Panc1 (cell line): ENCODE results near the gene GIT1. TPM values are rescaled to one million over a fixed set of nuclear protein-coding genes. Genes with fewer than 3 reads are reported as not detected.

Source experiments
- ATAC-seq: fragments of 200-7000 bp; cut with Tn5 transposase; 2 replicates; pipeline ENCODE4 v1.9.1; 2020; ENCODE audit warnings: mild to moderate bottlenecking, moderate library complexity
- BruUV-seq: library from RNA; stranded (reverse); fragments of 400-500 nt; replicated peaks from 2 replicates; lab custom pipeline; 2021; lab: Mats Ljungman, UMichigan
- CTCF ChIA-PET: fragments of 300-600 bp; sonication (Branson Sonifier 250); formaldehyde crosslinking; loops from one replicate; lab custom pipeline; 2022; ENCODE audit warnings: antibody characterized with exemption; lab: Charles Lee
- POLR2A ChIA-PET: fragments of 300-600 bp; sonication (Branson Sonifier 250); formaldehyde crosslinking; loops from one replicate; lab custom pipeline; 2022; ENCODE audit warnings: antibody characterized with exemption; lab: Charles Lee
- DNase-seq: peaks from one replicate; pipeline ENCODE4 v3.0.0-alpha.2; 2010; ENCODE audit warnings: low read depth, low spot score
- H3K27ac ChIP-seq: 2 replicates; pipeline ENCODE4 v1.5.1; 2011; ENCODE audit warnings: mild to moderate bottlenecking, low read length, inconsistent platforms
- H3K27me3 ChIP-seq: fragments of 200-500 bp; sonication (Bioruptor generic); 2 replicates; pipeline ENCODE4 v1.6.0; 2014; ENCODE audit warnings: low read length, inconsistent platforms; ENCODE audit not compliant: control insufficient read depth, insufficient read depth
- H3K36me3 ChIP-seq: fragments of 200-500 bp; sonication (Bioruptor generic); 2 replicates; pipeline ENCODE4 v1.5.1; 2014; ENCODE audit warnings: inconsistent platforms, mild to moderate bottlenecking, low read length, moderate library complexity; ENCODE audit not compliant: control insufficient read depth, insufficient read depth
- H3K4me1 ChIP-seq: 2 replicates; pipeline ENCODE4 v1.5.1; 2011; ENCODE audit warnings: inconsistent platforms, mild to moderate bottlenecking, low read length, moderate library complexity; ENCODE audit not compliant: control insufficient read depth, insufficient read depth
- H3K4me3 ChIP-seq, 2 experiments: 2 replicates each; pipeline ENCODE4 v1.5.1; 2011 to 2012; ENCODE audit warnings: low read depth in 2 of 2, low read length in 2 of 2, mild to moderate bottlenecking in 2 of 2, inconsistent platforms in 1 of 2, moderate library complexity in 1 of 2
- H3K9me3 ChIP-seq: fragments of 200-500 bp; sonication (Bioruptor generic); 2 replicates; pipeline ENCODE4 v1.5.1; 2014; ENCODE audit warnings: low read depth, mild to moderate bottlenecking, inconsistent platforms, low read length, moderate library complexity; ENCODE audit not compliant: control insufficient read depth, insufficient read depth
- POLR2AphosphoS5 ChIP-seq: IDR thresholded peaks from 2 replicates; pipeline ENCODE4 v1.6.1; 2012; ENCODE audit warnings: mild to moderate bottlenecking, low read depth, low read length, moderate library complexity
- SIN3A ChIP-seq: IDR thresholded peaks from 2 replicates; pipeline ENCODE4 v1.6.1; 2012; ENCODE audit warnings: low read depth, mild to moderate bottlenecking, low read length, moderate library complexity, borderline replicate concordance; ENCODE audit not compliant: insufficient read depth
- TCF7L2 ChIP-seq: IDR thresholded peaks from 2 replicates; pipeline ENCODE4 v1.6.1; 2011; ENCODE audit warnings: mild to moderate bottlenecking, low read depth, low read length, inconsistent platforms
- in situ Hi-C: cut with HindIII; loops from 2 replicates; pipeline ENCODE4 v1.10.0; 2016; ENCODE audit warnings: low sequenced_read_pairs, low pct_unique_long_range_greater_than_20kb
- intact Hi-C: fragments of 100-400 bp; cut with micrococcal nuclease; formaldehyde crosslinking; loops from one replicate; pipeline ENCODE4 v1.10.0; 2022; ENCODE audit not compliant: unreplicated experiment
- total RNA-seq: library from RNA; stranded (reverse); gene quantifications from one replicate; pipeline ENCODE4 v1.2.1, GENCODE V29; 2021; ENCODE audit not compliant: unreplicated experiment
- TF ChIP-seq, protein P1 (sequence below): fragments of 450-650 bp; IDR thresholded peaks from 2 replicates; pipeline ENCODE4 v1.5.1; 2017; ENCODE audit warnings: mild to moderate bottlenecking
- TF ChIP-seq, protein P2 (sequence below), 2 experiments: IDR thresholded peaks; 2 replicates each; pipeline ENCODE4 v1.6.1; 2011 to 2012; ENCODE audit warnings: low read depth in 2 of 2, control low read depth in 1 of 2, low read length in 1 of 2, mild to moderate bottlenecking in 1 of 2, moderate library complexity in 1 of 2; ENCODE audit not compliant: insufficient read depth in 1 of 2

Gene GIT1
- total RNA-seq, 1 experiment from 2014 or later = 94.6 TPM

DNA sequence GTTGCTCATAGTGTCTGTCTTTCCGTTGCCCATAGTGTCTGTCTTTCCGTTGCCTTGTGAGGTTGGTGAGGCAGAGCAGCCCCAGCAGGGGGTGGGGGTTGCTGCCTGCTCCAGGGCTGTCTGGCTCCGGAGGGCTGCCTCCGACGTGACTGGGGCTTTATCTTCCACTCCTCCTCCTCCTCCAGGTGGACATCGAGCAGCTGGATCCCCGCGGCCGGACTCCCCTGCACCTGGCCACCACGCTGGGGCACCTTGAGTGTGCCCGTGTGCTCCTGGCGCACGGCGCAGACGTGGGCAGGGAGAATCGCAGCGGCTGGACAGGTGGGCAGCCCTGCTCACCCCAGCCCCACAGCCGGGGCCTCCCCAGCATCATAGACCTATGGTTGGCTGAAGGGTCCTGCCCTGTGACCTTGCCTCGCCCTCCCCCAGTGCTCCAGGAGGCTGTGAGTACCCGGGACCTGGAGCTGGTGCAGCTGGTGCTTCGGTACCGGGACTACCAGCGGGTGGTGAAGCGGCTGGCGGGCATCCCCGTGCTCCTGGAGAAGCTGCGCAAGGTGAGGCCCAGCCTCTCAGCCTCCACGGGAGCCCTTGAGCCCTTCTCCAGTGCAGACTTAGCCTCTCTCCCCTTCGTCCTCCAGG is 18.2 kb upstream of the GIT1 start:
- H3K36me3 ChIP-seq = no peaks in the 10 kb centered on the region
- no TSS peak for BruUV-seq
- ChIA-PET POLR2A (no interaction called here), CTCF (no interaction called here)
- no peaks in the 10 kb centered on the region for H3K4me1 ChIP-seq
- in situ Hi-C loops (no loop called here), intact Hi-C loops (no loop called here)
- no peaks in the 10 kb centered on the region for H3K9me3 ChIP-seq
- H3K27me3 ChIP-seq = no peaks in the 10 kb centered on the region
- ATAC-seq (no peak), DNase-seq (no peak)
- no peak overlapping the region for H3K27ac ChIP-seq
- TF ChIP-seq SIN3A = no peak
- TF ChIP-seq, protein P1, sequence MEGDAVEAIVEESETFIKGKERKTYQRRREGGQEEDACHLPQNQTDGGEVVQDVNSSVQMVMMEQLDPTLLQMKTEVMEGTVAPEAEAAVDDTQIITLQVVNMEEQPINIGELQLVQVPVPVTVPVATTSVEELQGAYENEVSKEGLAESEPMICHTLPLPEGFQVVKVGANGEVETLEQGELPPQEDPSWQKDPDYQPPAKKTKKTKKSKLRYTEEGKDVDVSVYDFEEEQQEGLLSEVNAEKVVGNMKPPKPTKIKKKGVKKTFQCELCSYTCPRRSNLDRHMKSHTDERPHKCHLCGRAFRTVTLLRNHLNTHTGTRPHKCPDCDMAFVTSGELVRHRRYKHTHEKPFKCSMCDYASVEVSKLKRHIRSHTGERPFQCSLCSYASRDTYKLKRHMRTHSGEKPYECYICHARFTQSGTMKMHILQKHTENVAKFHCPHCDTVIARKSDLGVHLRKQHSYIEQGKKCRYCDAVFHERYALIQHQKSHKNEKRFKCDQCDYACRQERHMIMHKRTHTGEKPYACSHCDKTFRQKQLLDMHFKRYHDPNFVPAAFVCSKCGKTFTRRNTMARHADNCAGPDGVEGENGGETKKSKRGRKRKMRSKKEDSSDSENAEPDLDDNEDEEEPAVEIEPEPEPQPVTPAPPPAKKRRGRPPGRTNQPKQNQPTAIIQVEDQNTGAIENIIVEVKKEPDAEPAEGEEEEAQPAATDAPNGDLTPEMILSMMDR = no peak
- no peak for TF ChIP-seq TCF7L2
- no peak overlapping the region for H3K4me3 ChIP-seq

DNA sequence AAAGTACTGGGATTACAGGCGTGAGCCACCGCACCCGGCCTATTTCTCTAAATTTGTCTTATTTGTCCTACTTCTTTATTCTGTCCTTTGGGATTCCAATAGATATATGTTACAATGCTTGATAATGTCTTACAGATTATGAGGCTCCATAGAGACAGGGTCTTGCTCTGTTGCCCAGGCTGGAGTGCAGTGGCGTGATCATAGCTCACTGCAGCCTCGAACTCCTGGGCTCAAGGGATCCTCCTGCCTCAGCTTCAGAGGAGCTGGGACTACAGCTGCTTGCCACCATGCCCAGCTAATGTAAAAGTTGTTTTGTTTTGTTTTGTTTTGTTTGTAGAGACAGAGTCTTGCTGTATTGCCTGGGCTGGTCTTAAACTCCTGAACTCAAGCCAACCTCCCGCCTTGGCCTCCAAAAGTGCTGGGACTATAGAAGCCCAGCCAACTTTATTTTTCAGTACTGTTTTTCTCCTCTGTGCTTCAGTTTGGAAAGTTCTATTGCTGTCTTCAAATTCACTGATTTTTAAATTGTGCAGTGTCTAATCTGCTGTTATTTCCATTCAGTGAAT is 13.7 kb upstream of the GIT1 start:
- Histone ChIP-seq H3K27ac (no peak overlapping the region), H3K27me3 (no peaks in the 10 kb centered on the region), H3K4me1 (no peaks in the 10 kb centered on the region), H3K9me3 (no peaks in the 10 kb centered on the region), H3K36me3 (no peaks in the 10 kb centered on the region), H3K4me3 (no peak overlapping the region)
- ChIA-PET CTCF (no interaction called here), POLR2A (no interaction called here)
- intact Hi-C loops = no loop called here
- no peak for TF ChIP-seq SIN3A
- TF ChIP-seq TCF7L2 = no peak
- no peak for TF ChIP-seq POLR2AphosphoS5
- TF ChIP-seq, protein P2, sequence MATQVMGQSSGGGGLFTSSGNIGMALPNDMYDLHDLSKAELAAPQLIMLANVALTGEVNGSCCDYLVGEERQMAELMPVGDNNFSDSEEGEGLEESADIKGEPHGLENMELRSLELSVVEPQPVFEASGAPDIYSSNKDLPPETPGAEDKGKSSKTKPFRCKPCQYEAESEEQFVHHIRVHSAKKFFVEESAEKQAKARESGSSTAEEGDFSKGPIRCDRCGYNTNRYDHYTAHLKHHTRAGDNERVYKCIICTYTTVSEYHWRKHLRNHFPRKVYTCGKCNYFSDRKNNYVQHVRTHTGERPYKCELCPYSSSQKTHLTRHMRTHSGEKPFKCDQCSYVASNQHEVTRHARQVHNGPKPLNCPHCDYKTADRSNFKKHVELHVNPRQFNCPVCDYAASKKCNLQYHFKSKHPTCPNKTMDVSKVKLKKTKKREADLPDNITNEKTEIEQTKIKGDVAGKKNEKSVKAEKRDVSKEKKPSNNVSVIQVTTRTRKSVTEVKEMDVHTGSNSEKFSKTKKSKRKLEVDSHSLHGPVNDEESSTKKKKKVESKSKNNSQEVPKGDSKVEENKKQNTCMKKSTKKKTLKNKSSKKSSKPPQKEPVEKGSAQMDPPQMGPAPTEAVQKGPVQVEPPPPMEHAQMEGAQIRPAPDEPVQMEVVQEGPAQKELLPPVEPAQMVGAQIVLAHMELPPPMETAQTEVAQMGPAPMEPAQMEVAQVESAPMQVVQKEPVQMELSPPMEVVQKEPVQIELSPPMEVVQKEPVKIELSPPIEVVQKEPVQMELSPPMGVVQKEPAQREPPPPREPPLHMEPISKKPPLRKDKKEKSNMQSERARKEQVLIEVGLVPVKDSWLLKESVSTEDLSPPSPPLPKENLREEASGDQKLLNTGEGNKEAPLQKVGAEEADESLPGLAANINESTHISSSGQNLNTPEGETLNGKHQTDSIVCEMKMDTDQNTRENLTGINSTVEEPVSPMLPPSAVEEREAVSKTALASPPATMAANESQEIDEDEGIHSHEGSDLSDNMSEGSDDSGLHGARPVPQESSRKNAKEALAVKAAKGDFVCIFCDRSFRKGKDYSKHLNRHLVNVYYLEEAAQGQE (IDR thresholded peaks at IDR 0.05; ENCODE audit: insufficient read depth in 1 of 2, low read depth in 2 of 2, low read length in 1 of 2) = no peak
- TF ChIP-seq, protein P1 = no peak
- no peak for ATAC-seq
- BruUV-seq = no TSS peak
- in situ Hi-C loops = no loop called here
- no peak for DNase-seq
